ENCODE results near the gene KREMEN2.

KREMEN2 gene

DNA sequence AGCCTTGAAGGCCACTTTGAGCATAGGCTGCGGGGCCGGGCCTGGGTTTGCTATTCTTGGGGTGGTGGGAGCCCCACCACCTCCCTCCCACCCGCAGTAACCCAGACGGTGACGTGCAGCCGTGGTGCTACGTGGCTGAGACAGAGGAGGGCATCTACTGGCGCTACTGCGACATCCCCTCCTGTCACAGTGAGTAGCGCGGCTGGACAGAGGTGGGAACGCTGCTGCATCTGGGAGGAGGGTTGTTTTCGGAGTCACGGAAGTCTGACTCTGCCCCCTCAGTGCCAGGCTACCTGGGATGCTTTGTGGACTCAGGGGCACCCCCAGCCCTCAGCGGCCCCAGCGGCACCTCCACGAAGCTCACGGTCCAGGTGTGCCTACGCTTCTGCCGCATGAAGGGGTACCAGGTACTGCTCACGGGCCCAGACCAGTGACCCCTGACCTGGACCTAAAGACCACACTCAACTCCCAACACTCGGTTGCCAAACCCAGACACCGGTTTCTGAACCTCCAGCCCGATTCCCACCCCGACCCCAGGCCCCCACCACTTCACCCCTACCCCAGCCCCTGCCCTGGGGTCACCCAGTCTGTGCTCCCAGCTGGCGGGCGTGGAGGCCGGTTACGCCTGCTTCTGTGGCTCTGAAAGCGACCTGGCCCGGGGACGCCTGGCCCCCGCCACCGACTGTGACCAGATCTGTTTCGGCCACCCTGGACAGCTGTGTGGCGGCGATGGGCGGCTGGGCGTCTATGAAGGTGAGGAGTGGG, 2.1 kb downstream of the KREMEN2 start:
- Mint-ChIP-seq H3K9me3 (no peaks in the 10 kb centered on the region), H3K27me3 (ENCODE audit: low read depth) (peaks cover 35% of the 10 kb centered on the region), H3K4me1 (ENCODE audit: low read depth) (peaks cover 17% of the 10 kb centered on the region), H3K36me3 (ENCODE audit: low read depth) (peaks cover 4% of the 10 kb centered on the region), H3K4me3 (no peak overlapping the region), H3K27ac (no peak overlapping the region)
- DNase-seq (ENCODE audit: low spot score) = no peak

DNA sequence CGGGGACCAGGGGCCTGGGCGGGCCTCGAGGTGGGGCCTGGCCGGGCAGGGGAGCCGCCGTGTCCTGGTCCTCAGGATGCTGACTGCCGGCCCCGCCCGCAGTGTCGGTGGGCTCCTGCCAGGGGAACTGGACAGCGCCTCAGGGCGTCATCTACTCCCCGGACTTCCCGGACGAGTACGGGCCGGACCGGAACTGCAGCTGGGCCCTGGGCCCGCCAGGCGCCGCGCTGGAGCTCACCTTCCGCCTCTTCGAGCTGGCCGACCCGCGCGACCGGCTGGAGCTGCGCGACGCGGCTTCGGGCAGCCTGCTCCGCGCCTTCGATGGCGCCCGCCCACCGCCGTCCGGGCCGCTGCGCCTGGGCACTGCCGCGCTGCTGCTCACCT, 2.7 kb downstream of the KREMEN2 start:
- H3K27me3 Mint-ChIP-seq (ENCODE audit: low read depth) = peaks cover 34% of the 10 kb centered on the region

DNA sequence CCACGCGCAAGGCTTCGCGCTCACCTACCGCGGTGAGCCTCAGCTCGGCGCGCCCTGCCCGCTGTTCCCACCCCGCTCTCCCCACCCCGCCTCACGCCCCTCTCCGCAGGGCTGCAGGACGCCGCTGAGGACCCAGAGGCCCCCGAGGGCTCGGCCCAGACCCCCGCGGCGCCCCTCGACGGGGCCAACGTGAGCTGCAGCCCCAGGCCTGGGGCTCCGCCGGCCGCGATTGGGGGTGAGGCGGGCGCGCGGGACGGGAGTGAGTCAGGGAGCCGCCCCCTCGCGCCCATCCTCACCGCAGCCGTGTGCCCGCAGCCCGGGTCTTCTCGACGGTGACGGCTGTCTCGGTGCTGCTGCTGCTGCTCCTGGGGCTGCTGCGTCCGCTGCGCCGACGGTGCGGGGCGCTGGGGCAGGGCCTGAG, 3.1 kb downstream of the KREMEN2 start:
- H3K9me3 Mint-ChIP-seq = no peaks in the 10 kb centered on the region
- DNase-seq (ENCODE audit: low spot score) = no peak
- no peak overlapping the region for H3K27ac Mint-ChIP-seq
- H3K36me3 Mint-ChIP-seq (ENCODE audit: low read depth) = peaks cover 8% of the 10 kb centered on the region
- H3K27me3 Mint-ChIP-seq (ENCODE audit: low read depth) = peaks cover 30% of the 10 kb centered on the region
- H3K4me3 Mint-ChIP-seq = no peak overlapping the region
- peaks cover 17% of the 10 kb centered on the region for H3K4me1 Mint-ChIP-seq (ENCODE audit: low read depth)

More for the DNA sequence above, 2.7 kb downstream of the KREMEN2 start:
- Mint-ChIP-seq H3K9me3 (no peaks in the 10 kb centered on the region), H3K4me1 (ENCODE audit: low read depth) (peaks cover 17% of the 10 kb centered on the region), H3K36me3 (ENCODE audit: low read depth) (peaks cover 4% of the 10 kb centered on the region), H3K4me3 (no peak overlapping the region), H3K27ac (no peak overlapping the region)
- DNase-seq (ENCODE audit: low spot score) = no peak

DNA sequence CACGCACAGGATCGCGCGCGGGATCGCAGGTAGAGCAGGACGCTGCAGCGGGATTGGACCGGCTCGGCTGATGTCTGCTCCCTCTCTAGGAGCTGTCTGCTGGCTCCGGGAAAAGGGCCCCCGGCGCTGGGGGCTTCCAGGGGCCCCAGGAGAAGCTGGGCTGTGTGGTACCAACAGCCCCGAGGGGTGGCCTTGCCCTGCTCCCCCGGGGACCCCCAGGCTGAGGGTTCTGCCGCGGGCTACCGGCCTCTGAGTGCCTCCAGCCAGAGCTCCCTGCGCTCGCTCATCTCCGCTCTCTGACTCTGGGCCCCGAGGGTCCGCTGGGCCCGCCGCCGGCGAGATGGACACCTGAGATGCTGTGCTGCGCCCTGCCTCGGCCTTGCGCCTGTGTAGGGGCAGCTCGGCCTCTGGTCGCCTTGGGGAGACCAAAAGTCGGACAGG, 3.7 kb downstream of the KREMEN2 start:
- Mint-ChIP-seq H3K9me3 (no peaks in the 10 kb centered on the region), H3K27ac (no peak overlapping the region), H3K4me1 (ENCODE audit: low read depth) (peaks cover 17% of the 10 kb centered on the region), H3K36me3 (ENCODE audit: low read depth) (peaks cover 13% of the 10 kb centered on the region), H3K4me3 (peak overlapping the region; percentile 72), H3K27me3 (ENCODE audit: low read depth) (peaks cover 27% of the 10 kb centered on the region)
- DNase-seq (ENCODE audit: low spot score) = no peak

DNA sequence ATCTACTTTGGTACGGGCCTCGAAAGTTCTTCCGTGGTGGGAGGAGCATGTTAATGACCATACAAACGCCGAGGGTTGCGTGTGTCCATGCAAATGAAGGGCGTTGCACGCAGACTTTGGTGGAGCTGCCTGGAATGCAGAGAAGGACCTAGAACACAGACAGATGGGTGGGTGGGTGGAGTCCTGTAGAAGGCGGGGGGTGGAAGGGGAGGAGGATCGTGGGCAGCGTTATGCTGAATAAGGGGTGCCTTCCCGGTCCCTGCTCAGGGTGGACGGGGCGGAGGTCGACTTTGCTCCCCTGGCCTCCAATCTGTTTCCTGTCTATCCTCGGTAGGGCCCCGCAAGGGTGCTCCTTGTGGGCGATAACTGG, 4.3 kb downstream of the KREMEN2 start:
- no peaks in the 10 kb centered on the region for H3K9me3 Mint-ChIP-seq
- peaks cover 17% of the 10 kb centered on the region for H3K4me1 Mint-ChIP-seq (ENCODE audit: low read depth)
- H3K27me3 Mint-ChIP-seq (ENCODE audit: low read depth) = peaks cover 24% of the 10 kb centered on the region
- DNase-seq (ENCODE audit: low spot score) = no peak
- peak overlapping the region; percentile 72 for H3K4me3 Mint-ChIP-seq
- peak overlapping the region; percentile 47 for H3K27ac Mint-ChIP-seq
- peaks cover 14% of the 10 kb centered on the region for H3K36me3 Mint-ChIP-seq (ENCODE audit: low read depth)

DNA sequence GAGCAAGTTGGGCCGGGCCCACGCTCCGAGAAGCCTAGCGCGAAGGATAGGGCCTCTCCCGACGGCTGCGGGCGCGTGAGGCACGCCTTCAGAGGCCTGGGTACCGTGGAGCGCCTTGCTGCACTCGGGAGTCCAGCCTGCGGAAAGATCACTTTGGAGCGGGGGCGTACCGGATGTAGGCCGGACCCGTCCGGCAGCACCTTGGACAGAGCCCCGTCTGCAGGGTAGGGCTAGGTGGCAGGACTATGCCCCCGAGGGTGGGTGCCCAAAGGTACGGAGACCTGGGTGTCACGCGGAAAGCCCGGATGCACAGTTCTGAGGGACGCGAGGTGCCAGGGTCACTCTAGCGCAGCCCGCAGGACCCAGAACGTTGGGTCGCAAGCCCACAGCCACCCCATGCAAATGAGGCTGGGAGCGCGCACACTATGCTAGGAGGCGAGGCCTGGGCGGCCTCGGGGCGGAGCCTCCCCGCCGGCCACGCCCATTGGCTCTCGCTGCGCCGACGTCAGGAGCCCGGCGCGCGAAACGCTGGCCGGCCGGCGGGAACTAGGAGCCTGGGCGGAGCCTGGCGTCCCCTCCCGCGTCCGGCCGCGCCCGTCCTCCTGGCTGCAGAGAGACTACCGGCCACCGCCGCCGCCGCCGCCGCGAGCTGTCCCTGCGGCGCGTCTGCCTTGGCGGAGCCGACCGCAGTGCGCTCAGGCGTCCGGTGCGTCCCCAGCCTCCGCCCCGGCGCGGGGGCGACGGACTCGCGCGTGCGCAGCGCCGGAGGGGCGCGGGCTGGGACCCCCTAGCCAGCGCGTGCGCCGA, 4.9 kb downstream of the KREMEN2 start, which contains the start of gene PAQR4:
PAQR4 (plus strand) TSS at position 611 of the 807 bp plus-strand sequence. CDS start 327 bp downstream, outside the sequence.
- H3K36me3 Mint-ChIP-seq (ENCODE audit: low read depth) = peaks cover 14% of the 10 kb centered on the region
- peaks cover 17% of the 10 kb centered on the region for H3K4me1 Mint-ChIP-seq (ENCODE audit: low read depth)
- peak within 1 kb of the TSS; percentile 72 for H3K27ac Mint-ChIP-seq
- peaks cover 20% of the 10 kb centered on the region for H3K27me3 Mint-ChIP-seq (ENCODE audit: low read depth)
- H3K4me3 Mint-ChIP-seq = peak within 1 kb of the TSS; percentile 78
- peak; percentile 89 for DNase-seq (ENCODE audit: low spot score)
- H3K9me3 Mint-ChIP-seq = no peaks in the 10 kb centered on the region

DNA sequence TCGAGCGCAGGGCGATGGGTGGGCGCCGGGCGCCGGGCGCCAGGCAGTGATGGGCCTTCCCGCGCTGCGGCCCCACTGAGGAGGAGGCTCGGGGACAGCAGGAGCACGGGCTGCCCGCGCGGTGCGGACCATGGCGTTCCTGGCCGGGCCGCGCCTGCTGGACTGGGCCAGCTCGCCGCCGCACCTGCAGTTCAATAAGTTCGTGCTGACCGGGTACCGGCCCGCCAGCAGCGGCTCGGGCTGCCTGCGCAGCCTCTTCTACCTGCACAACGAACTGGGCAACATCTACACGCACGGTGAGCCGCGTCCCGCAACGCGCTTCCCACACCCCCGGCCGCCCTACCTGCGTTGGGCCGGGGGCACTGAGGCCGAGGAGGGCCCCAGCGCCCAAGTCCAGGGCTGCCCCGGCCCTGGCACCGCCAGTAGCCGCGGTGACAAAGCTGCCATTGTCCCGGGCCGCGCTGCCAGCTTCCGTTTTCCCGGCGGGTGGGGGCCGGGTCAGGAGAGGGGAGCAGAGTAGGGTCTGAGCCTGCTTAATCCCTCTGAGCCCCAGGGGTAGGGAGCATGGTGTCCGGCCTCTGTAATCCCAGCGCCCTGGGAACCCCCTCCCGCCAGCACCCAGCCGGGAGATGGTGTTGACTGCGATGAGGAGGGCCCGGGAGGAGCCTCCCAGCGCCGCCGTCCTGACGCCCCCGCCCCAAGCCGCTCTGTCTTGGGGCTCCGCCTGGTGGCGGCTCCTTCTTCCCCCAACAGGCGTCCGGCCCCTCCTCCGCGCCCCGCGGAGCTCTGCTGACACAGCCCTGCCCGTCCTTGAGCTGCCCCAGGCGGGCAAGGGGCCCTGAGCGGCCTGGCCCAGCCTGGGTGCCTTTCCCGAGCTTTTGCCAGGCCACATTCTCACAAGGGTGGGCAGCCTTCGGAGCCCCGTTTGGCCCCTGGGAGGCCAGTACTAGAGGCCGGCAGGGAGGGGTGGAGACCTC, 5.8 kb downstream of the KREMEN2 start:
- peak; percentile 87 for DNase-seq (ENCODE audit: low spot score)
- Mint-ChIP-seq H3K4me3 (peak overlapping the region; percentile 78), H3K4me1 (ENCODE audit: low read depth) (peaks cover 15% of the 10 kb centered on the region), H3K27ac (peak overlapping the region; percentile 72), H3K36me3 (ENCODE audit: low read depth) (peaks cover 14% of the 10 kb centered on the region), H3K9me3 (no peaks in the 10 kb centered on the region), H3K27me3 (ENCODE audit: low read depth) (peaks cover 17% of the 10 kb centered on the region)

DNA sequence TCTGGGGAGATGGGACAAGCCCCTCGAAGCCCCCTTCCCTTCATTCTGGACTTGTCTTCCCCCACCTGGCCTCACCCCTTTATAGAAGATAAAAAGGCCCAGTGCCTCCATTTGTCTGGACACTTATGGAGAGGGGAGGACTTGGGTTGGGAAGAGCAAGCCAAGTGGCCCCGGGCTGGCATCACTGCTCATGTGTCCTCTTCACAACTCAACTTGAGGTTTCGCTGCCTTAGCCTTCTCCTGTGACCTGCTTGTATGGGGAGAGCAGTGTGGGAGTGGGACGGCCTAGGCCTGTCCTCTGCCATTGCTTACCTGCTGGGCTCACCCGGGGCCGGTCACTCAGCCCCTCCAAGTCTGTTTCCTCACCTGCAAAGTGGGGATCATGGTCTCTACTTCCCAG, 6.5 kb downstream of the KREMEN2 start:
- Mint-ChIP-seq H3K4me1 (ENCODE audit: low read depth) (peaks cover 15% of the 10 kb centered on the region), H3K4me3 (peak overlapping the region; percentile 78), H3K27ac (peak overlapping the region; percentile 49), H3K36me3 (ENCODE audit: low read depth) (peaks cover 14% of the 10 kb centered on the region), H3K9me3 (no peaks in the 10 kb centered on the region), H3K27me3 (ENCODE audit: low read depth) (peaks cover 12% of the 10 kb centered on the region)
- DNase-seq (ENCODE audit: low spot score) = no peak

DNA sequence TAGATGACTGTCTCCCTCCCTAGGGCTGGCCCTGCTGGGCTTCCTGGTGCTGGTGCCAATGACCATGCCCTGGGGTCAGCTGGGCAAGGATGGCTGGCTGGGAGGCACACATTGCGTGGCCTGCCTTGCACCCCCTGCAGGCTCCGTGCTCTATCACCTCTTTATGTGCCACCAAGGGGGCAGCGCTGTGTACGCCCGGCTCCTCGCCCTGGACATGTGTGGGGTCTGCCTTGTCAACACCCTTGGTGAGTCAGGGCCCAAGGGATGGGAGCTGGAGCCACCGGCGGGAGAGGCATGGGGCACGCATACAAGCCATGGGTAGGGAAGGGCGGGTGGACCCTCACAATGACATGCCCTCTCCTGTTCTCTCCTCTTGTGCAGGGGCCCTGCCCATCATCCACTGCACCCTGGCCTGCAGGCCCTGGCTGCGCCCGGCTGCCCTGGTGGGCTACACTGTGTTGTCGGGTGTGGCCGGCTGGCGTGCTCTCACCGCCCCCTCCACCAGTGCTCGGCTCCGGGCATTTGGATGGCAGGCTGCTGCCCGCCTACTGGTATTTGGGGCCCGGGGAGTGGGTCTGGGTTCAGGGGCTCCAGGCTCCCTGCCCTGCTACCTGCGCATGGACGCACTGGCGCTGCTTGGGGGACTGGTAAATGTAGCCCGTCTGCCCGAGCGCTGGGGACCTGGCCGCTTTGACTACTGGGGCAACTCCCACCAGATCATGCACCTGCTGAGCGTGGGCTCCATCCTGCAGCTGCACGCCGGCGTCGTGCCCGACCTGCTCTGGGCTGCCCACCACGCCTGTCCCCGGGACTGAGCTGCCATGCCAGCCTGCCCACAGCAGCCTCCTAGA, 7.3 kb downstream of the KREMEN2 start:
- H3K4me3 Mint-ChIP-seq = peak overlapping the region; percentile 78
- H3K27me3 Mint-ChIP-seq (ENCODE audit: low read depth) = peaks cover 8% of the 10 kb centered on the region
- DNase-seq (ENCODE audit: low spot score) = no peak
- no peaks in the 10 kb centered on the region for H3K9me3 Mint-ChIP-seq
- H3K4me1 Mint-ChIP-seq (ENCODE audit: low read depth) = peaks cover 15% of the 10 kb centered on the region
- peak overlapping the region; percentile 49 for H3K27ac Mint-ChIP-seq
- H3K36me3 Mint-ChIP-seq (ENCODE audit: low read depth) = peaks cover 14% of the 10 kb centered on the region

DNA sequence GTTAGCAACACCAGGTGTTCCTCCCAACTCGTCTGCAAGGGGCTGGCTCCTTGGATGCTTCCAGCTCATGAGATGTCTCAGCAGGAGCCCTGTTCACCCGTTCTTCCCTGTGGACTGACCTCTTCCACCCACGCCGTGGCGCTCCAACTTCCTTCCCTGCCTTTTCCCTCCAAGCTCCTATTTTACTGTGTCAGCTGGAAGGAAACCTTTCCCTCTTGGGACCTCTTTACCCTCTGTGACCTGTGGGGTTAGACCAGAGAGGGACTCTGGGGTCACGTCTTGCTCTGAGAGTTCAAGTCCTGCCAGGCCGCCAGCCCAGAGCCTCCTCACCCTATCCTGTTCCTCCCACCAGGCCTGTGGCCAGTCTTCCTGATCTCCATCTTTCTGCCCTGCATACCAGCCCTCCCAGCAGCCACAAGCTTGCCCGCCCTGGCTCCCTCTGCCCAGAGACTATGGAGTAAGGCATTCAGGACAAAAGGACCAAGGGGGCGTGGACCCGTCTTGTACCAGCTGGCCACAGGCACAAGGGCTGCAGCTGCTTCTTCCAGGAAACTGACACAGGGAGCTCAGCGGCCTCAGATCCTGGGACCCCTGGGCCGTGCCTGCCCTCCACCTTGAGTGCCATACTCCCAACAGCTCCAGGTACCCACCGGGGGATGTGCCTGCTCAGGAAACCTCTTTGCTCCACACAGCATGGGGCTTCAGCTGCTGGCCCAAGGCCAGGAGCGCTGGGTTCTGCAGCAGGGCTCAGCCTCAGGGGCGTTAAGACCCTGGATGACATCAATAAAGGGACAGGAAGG, 8.1 kb downstream of the KREMEN2 start:
- Mint-ChIP-seq H3K4me3 (peak overlapping the region; percentile 17), H3K27ac (peak overlapping the region; percentile 63), H3K4me1 (ENCODE audit: low read depth) (peaks cover 15% of the 10 kb centered on the region), H3K27me3 (ENCODE audit: low read depth) (peaks cover 8% of the 10 kb centered on the region), H3K9me3 (no peaks in the 10 kb centered on the region), H3K36me3 (ENCODE audit: low read depth) (peaks cover 18% of the 10 kb centered on the region)
- no peak for DNase-seq (ENCODE audit: low spot score)

DNA sequence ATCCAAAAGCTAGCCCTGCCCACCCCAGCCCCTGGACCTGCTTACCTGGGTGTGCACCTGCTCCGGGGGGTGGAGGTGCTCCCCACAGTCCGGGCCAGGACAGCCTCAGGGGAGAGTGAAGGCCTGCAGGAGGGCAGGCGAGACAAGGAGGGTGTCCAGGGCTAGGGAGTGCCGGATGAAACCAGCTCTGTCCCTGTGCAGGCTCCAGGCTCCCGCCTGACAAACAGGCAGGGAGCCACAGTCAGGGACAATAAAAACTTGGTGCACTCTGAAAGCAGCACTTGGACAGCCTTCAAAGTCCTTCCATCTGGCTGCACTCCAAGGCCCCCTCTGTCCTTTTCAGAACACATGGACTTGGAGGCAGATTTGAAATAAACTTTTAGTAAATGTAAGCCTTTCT, 9.0 kb downstream of the KREMEN2 start:
- Mint-ChIP-seq H3K4me3 (no peak overlapping the region), H3K27me3 (ENCODE audit: low read depth) (peaks cover 5% of the 10 kb centered on the region), H3K27ac (no peak overlapping the region), H3K36me3 (ENCODE audit: low read depth) (peaks cover 23% of the 10 kb centered on the region), H3K9me3 (no peaks in the 10 kb centered on the region), H3K4me1 (ENCODE audit: low read depth) (peaks cover 15% of the 10 kb centered on the region)
- no peak for DNase-seq (ENCODE audit: low spot score)

DNA sequence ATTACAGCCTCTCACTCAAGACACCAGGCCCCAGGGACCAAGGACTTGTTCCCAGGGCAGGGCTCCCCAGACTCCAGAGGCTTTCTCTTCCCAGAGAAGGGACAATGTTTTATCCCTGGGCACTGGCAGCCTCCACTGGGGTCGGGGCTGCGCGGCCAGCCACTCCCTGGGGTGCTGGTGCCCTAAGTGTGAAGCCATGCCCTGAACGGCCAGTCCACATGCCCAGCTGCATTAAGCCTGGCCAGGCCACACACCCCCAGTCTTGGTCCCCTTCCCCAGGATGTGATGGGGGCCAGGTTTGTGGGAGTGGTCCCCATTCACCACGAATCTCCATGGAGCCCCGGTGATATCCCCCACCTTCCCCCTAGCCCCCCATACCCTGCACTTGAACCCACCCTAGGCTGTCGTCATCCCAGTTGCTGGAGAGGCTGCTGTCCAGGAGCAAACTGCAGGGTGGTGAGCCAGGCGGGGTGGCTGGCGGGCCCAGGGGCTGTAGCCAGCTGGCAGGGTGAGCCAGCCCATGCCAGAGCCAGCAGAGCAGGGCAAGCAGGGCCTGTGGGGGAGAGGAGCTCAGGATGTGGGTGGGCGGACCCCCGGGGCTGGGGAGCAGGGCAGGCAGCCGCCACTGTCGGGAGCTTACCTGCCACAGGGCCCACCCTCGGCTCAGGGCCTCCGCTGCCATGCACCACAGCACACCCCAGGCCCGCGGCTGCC, 9.7 kb downstream of the KREMEN2 start:
- Mint-ChIP-seq H3K36me3 (ENCODE audit: low read depth) (peaks cover 23% of the 10 kb centered on the region), H3K4me3 (no peak overlapping the region), H3K4me1 (ENCODE audit: low read depth) (peaks cover 9% of the 10 kb centered on the region), H3K27ac (no peak overlapping the region), H3K27me3 (ENCODE audit: low read depth) (no peaks in the 10 kb centered on the region), H3K9me3 (no peaks in the 10 kb centered on the region)
- DNase-seq (ENCODE audit: low spot score) = no peak
